Skin of body (tissue), 2 donors: ENCODE measurements around the gene LRRC4. TPM values are rescaled to one million over a fixed set of nuclear protein-coding genes. Genes with fewer than 3 reads are reported as not detected.

Experiments used
- DNase-seq: peaks from one replicate; lab custom pipeline; 2025; lab: John Stamatoyannopoulos, UW
- total RNA-seq: library from RNA; depleted of rRNA; stranded (reverse); fragments of >200 nt; gene quantifications from one replicate; pipeline ENCODE4 v1.2.3, GENCODE V29; 2014

The LRRC4 gene
- total RNA-seq, 1 donor from 2014 or later: 1.2 TPM

GRCh38 chr7:127979728-127980126 lies 51.5 kb downstream of the LRRC4 start:
- no peak for DNase-seq

DNA sequence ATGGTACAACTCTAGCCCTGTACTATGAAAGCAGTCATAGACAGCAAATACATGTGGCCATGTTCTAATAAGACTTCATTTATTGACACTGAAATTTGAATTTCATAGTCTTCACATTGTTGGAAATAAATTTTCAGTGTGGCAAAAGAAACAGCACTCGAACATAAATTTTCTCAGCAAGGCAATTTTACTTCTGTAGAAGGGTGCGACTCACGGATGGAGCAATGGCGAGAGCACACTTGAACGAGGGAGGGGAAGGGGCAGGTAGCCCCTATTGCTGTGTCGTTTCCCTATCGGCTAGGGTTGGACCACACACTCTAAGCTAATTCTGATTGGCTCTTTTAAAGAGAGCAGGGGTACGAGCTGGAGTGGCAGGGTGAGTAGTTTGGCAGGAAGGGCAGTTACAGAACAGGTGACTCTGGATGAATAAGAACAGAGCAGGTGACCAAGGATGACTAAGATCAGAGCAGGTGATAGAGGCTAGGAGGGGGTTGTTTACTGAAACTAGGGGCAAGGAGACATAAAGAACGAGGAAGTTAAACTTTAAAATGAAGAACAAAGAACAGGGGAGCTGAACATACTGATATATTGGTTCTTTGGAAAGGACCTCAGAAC lies 52.0 kb downstream of the LRRC4 start:
- DNase-seq: no peak

DNA sequence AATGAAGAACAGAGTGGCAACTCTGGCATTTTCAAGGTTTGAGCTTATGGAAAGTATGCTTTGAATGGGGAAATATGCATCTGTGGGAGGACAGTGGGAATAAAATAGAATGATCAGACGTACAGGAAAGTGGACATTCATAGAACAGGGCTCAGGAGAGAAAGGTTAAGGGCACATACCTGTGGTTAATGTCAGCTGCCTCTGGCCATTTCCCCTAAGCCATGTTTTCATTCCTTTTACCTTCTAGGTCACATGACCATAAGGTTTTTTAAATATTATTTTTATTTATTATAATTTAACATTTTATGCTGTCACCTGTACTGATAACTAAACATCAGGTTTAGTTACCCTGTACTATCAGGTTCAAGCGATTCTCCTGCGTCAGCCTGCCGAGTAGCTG lies 52.8 kb downstream of the LRRC4 start:
- no peak for DNase-seq

Other genes with a start within 250 kb of the LRRC4 start
- 0.59 TPM for gene LEP, start 209.8 kb upstream of the LRRC4 start, total RNA-seq